ENCODE measurements around the gene IFI27L1.

Gene IFI27L1

GRCh38 chr14:94100847-94101246, 19.7 kb downstream of the IFI27L1 start:
- Histone ChIP-seq H3K14ac (ENCODE audit: low read length) (no peak overlapping the region), H2AK5ac (ENCODE audit: low read depth, low read length) (no peak overlapping the region), H3K4ac (ENCODE audit: low read length) (no peak overlapping the region), H3K18ac (ENCODE audit: low read length) (no peak overlapping the region), H2BK15ac (ENCODE audit: low read length) (no peak overlapping the region), H3K23ac (ENCODE audit: low read depth, low read length, poor library complexity) (no peak overlapping the region), H2BK12ac (ENCODE audit: low read length) (no peak overlapping the region), H4K91ac (ENCODE audit: low read depth, low read length, poor library complexity) (no peak overlapping the region), H3K9ac (ENCODE audit: low read depth, low read length, poor library complexity) (no peak overlapping the region), H3K79me1 (ENCODE audit: low read depth, low read length) (no peaks in the 10 kb centered on the region), H2BK5ac (ENCODE audit: low read length) (no peak overlapping the region), H3K27me3 (ENCODE audit: control insufficient read depth in 3 of 3, insufficient read depth in 3 of 3, low read depth in 1 of 3, low read length in 3 of 3) (no peaks in the 10 kb centered on the region), H3K4me3 (ENCODE audit: low read length in 2 of 2) (no peak overlapping the region), H3K27ac (replicated peaks; ENCODE audit: low read length) (no peak overlapping the region), H2AFZ (ENCODE audit: low read length) (no peak overlapping the region), H3K36me3 (replicated peaks in 1 of 2; ENCODE audit: control insufficient read depth in 2 of 2, insufficient read depth in 2 of 2, low read length in 2 of 2) (peaks cover 0 to 35% of the 10 kb centered on the region in 2 donors), H4K8ac (ENCODE audit: low read depth, low read length) (no peak overlapping the region), H3K4me2 (ENCODE audit: insufficient read depth, low read length, poor library complexity, severe bottlenecking) (no peak overlapping the region), H2BK120ac (ENCODE audit: low read depth, low read length) (no peak overlapping the region), H3K4me1 (ENCODE audit: control insufficient read depth in 2 of 2, insufficient read depth in 1 of 2, low read depth in 1 of 2, low read length in 2 of 2) (peaks cover 0 to 1% of the 10 kb centered on the region in 2 donors), H3K9me3 (replicated peaks in 1 of 2; ENCODE audit: control insufficient read depth in 2 of 2, insufficient read depth in 1 of 2, low read depth in 1 of 2, low read length in 2 of 2) (no peaks in the 10 kb centered on the region)
- no peak for DNase-seq (ENCODE audit: low spot score)
- no CpG with 5 or more reads among the region's 4 CpGs for WGBS, 2 donors (ENCODE audit: extremely low coverage in 2 of 2, insufficient read length in 2 of 2, insufficient replicate concordance in 1 of 2)

- Histone ChIP-seq H2BK120ac (ENCODE audit: low read depth, low read length) (no peak overlapping the region), H3K9ac (ENCODE audit: low read depth, low read length, poor library complexity) (no peak overlapping the region), H3K27me3 (ENCODE audit: control insufficient read depth in 3 of 3, insufficient read depth in 3 of 3, low read depth in 1 of 3, low read length in 3 of 3) (no peaks in the 10 kb centered on the region), H4K91ac (ENCODE audit: low read depth, low read length, poor library complexity) (no peak overlapping the region), H3K4ac (ENCODE audit: low read length) (no peak overlapping the region), H2BK15ac (ENCODE audit: low read length) (no peak overlapping the region), H3K4me2 (ENCODE audit: insufficient read depth, low read length, poor library complexity, severe bottlenecking) (no peak overlapping the region), H2BK5ac (ENCODE audit: low read length) (no peak overlapping the region), H3K14ac (ENCODE audit: low read length) (no peak overlapping the region), H3K27ac (replicated peaks; ENCODE audit: low read length) (no peak overlapping the region), H3K4me3 (ENCODE audit: low read length in 2 of 2) (no peak overlapping the region), H3K4me1 (ENCODE audit: control insufficient read depth in 2 of 2, insufficient read depth in 1 of 2, low read depth in 1 of 2, low read length in 2 of 2) (peaks cover 0 to 1% of the 10 kb centered on the region in 2 donors), H3K36me3 (replicated peaks in 1 of 2; ENCODE audit: control insufficient read depth in 2 of 2, insufficient read depth in 2 of 2, low read length in 2 of 2) (peaks cover 0 to 34% of the 10 kb centered on the region in 2 donors), H3K18ac (ENCODE audit: low read length) (no peak overlapping the region), H2BK12ac (ENCODE audit: low read length) (no peak overlapping the region), H3K79me1 (ENCODE audit: low read depth, low read length) (no peaks in the 10 kb centered on the region), H2AK5ac (ENCODE audit: low read depth, low read length) (no peak overlapping the region), H3K23ac (ENCODE audit: low read depth, low read length, poor library complexity) (no peak overlapping the region), H2AFZ (ENCODE audit: low read length) (no peak overlapping the region), H4K8ac (ENCODE audit: low read depth, low read length) (no peak overlapping the region), H3K9me3 (replicated peaks in 1 of 2; ENCODE audit: control insufficient read depth in 2 of 2, insufficient read depth in 1 of 2, low read depth in 1 of 2, low read length in 2 of 2) (no peaks in the 10 kb centered on the region)
- WGBS, 2 donors (ENCODE audit: extremely low coverage in 2 of 2, insufficient read length in 2 of 2, insufficient replicate concordance in 1 of 2), result no CpG with 5 or more reads among the region's 10 CpGs
- no peak for DNase-seq (ENCODE audit: low spot score)
Measured at GRCh38 chr14:94101748-94102147, 20.6 kb downstream of the IFI27L1 start.

- no peak overlapping the region for H3K27ac ChIP-seq (replicated peaks; ENCODE audit: low read length)
- H3K9ac ChIP-seq (ENCODE audit: low read depth, low read length, poor library complexity), result peak overlapping the region; percentile 27
- no peak overlapping the region for H2BK5ac ChIP-seq (ENCODE audit: low read length)
- H3K36me3 ChIP-seq (replicated peaks in 1 of 2; ENCODE audit: control insufficient read depth in 2 of 2, insufficient read depth in 2 of 2, low read length in 2 of 2), result peaks cover 0 to 22% of the 10 kb centered on the region in 2 donors
- no peak overlapping the region for H3K4ac ChIP-seq (ENCODE audit: low read length)
- H4K91ac ChIP-seq (ENCODE audit: low read depth, low read length, poor library complexity), result no peak overlapping the region
- no peaks in the 10 kb centered on the region for H3K27me3 ChIP-seq (ENCODE audit: control insufficient read depth in 3 of 3, insufficient read depth in 3 of 3, low read depth in 1 of 3, low read length in 3 of 3)
- no peak overlapping the region for H2BK15ac ChIP-seq (ENCODE audit: low read length)
- H2BK120ac ChIP-seq (ENCODE audit: low read depth, low read length), result no peak overlapping the region
- no peaks in the 10 kb centered on the region for H3K9me3 ChIP-seq (replicated peaks in 1 of 2; ENCODE audit: control insufficient read depth in 2 of 2, insufficient read depth in 1 of 2, low read depth in 1 of 2, low read length in 2 of 2)
- no CpG with 5 or more reads among the region's 8 CpGs for WGBS, 2 donors (ENCODE audit: extremely low coverage in 2 of 2, insufficient read length in 2 of 2, insufficient replicate concordance in 1 of 2)
- no peak overlapping the region for H2BK12ac ChIP-seq (ENCODE audit: low read length)
- no peaks in the 10 kb centered on the region for H3K79me1 ChIP-seq (ENCODE audit: low read depth, low read length)
- H3K4me3 ChIP-seq (ENCODE audit: low read length in 2 of 2), result peak overlapping the region in 1 of 2 donors; percentile 24
- no peak overlapping the region for H3K4me2 ChIP-seq (ENCODE audit: insufficient read depth, low read length, poor library complexity, severe bottlenecking)
- H2AK5ac ChIP-seq (ENCODE audit: low read depth, low read length), result no peak overlapping the region
- no peak overlapping the region for H3K23ac ChIP-seq (ENCODE audit: low read depth, low read length, poor library complexity)
- H3K4me1 ChIP-seq (ENCODE audit: control insufficient read depth in 2 of 2, insufficient read depth in 1 of 2, low read depth in 1 of 2, low read length in 2 of 2), result peaks cover 0 to 1% of the 10 kb centered on the region in 2 donors
- H3K14ac ChIP-seq (ENCODE audit: low read length), result no peak overlapping the region
- no peak overlapping the region for H2AFZ ChIP-seq (ENCODE audit: low read length)
- no peak overlapping the region for H3K18ac ChIP-seq (ENCODE audit: low read length)
- H4K8ac ChIP-seq (ENCODE audit: low read depth, low read length), result no peak overlapping the region
- no peak for DNase-seq (ENCODE audit: low spot score)
Measured at GRCh38 chr14:94102768-94103482, 21.8 kb downstream of the IFI27L1 start.

GRCh38 chr14:94103554-94104150, 22.5 kb downstream of the IFI27L1 start:
- Histone ChIP-seq H3K4me1 (ENCODE audit: control insufficient read depth in 2 of 2, insufficient read depth in 1 of 2, low read depth in 1 of 2, low read length in 2 of 2) (peaks cover 0 to 1% of the 10 kb centered on the region in 2 donors), H3K9me3 (replicated peaks in 1 of 2; ENCODE audit: control insufficient read depth in 2 of 2, insufficient read depth in 1 of 2, low read depth in 1 of 2, low read length in 2 of 2) (no peaks in the 10 kb centered on the region), H3K9ac (ENCODE audit: low read depth, low read length, poor library complexity) (no peak overlapping the region), H3K27me3 (ENCODE audit: control insufficient read depth in 3 of 3, insufficient read depth in 3 of 3, low read depth in 1 of 3, low read length in 3 of 3) (no peaks in the 10 kb centered on the region), H3K27ac (replicated peaks; ENCODE audit: low read length) (no peak overlapping the region), H2BK5ac (ENCODE audit: low read length) (no peak overlapping the region), H3K14ac (ENCODE audit: low read length) (no peak overlapping the region), H3K23ac (ENCODE audit: low read depth, low read length, poor library complexity) (no peak overlapping the region), H3K4ac (ENCODE audit: low read length) (no peak overlapping the region), H3K18ac (ENCODE audit: low read length) (no peak overlapping the region), H2BK15ac (ENCODE audit: low read length) (no peak overlapping the region), H2BK12ac (ENCODE audit: low read length) (no peak overlapping the region), H2AK5ac (ENCODE audit: low read depth, low read length) (no peak overlapping the region), H3K4me3 (ENCODE audit: low read length in 2 of 2) (no peak overlapping the region), H3K4me2 (ENCODE audit: insufficient read depth, low read length, poor library complexity, severe bottlenecking) (no peak overlapping the region), H4K91ac (ENCODE audit: low read depth, low read length, poor library complexity) (no peak overlapping the region), H2AFZ (ENCODE audit: low read length) (no peak overlapping the region), H4K8ac (ENCODE audit: low read depth, low read length) (no peak overlapping the region), H2BK120ac (ENCODE audit: low read depth, low read length) (no peak overlapping the region), H3K36me3 (replicated peaks in 1 of 2; ENCODE audit: control insufficient read depth in 2 of 2, insufficient read depth in 2 of 2, low read length in 2 of 2) (peaks cover 0 to 15% of the 10 kb centered on the region in 2 donors), H3K79me1 (ENCODE audit: low read depth, low read length) (no peaks in the 10 kb centered on the region)
- WGBS, 2 donors (ENCODE audit: extremely low coverage in 2 of 2, insufficient read length in 2 of 2, insufficient replicate concordance in 1 of 2), result no CpG with 5 or more reads among the region's 7 CpGs
- DNase-seq (ENCODE audit: low spot score), result no peak

Data from neuronal stem cell (in vitro differentiated cells).